IMR-90 (cell line): ENCODE measurements around the gene WNT6.

Experiments used
- BHLHE40 ChIP-seq: fragments of 150-350 bp; IDR thresholded peaks from 2 replicates; pipeline ENCODE4 v1.6.1; 2016; ENCODE audit warnings: mild to moderate bottlenecking, low read depth, low read length
- CHD1 ChIP-seq: IDR thresholded peaks from 2 replicates; pipeline ENCODE4 v1.6.1; 2012; ENCODE audit warnings: low read depth, low read length, improper control_type of control experiment
- CTCF ChIP-seq: conservative IDR thresholded peaks from 2 replicates; pipeline ENCODE4 v1.5.1; 2012; ENCODE audit warnings: mild to moderate bottlenecking, low read depth, low read length, improper control_type of control experiment
- FOS ChIP-seq: fragments of 150-350 bp; IDR thresholded peaks from 2 replicates; pipeline ENCODE4 v1.6.1; 2016; ENCODE audit warnings: low read depth, low read length
- MAFK ChIP-seq: IDR thresholded peaks from 2 replicates; pipeline ENCODE4 v1.6.1; 2012; ENCODE audit warnings: low read depth, low read length, improper control_type of control experiment
- MAZ ChIP-seq: IDR thresholded peaks from 2 replicates; pipeline ENCODE4 v1.6.1; 2012; ENCODE audit warnings: low read depth, mild to moderate bottlenecking, low read length, improper control_type of control experiment, moderate library complexity, borderline replicate concordance
- MXI1 ChIP-seq: IDR thresholded peaks from 2 replicates; pipeline ENCODE4 v1.6.1; 2012; ENCODE audit warnings: low read depth, mild to moderate bottlenecking, low read length, moderate library complexity, borderline replicate concordance
- NFE2L2 ChIP-seq: fragments of 150-350 bp; IDR thresholded peaks from 2 replicates; pipeline ENCODE4 v1.6.1; 2016; ENCODE audit warnings: low read depth, mild to moderate bottlenecking, low read length
- POLR2A ChIP-seq: IDR thresholded peaks from 2 replicates; pipeline ENCODE4 v1.6.1; 2012; ENCODE audit warnings: mild to moderate bottlenecking, low read depth, low read length
- RAD21 ChIP-seq: IDR thresholded peaks from 2 replicates; pipeline ENCODE4 v1.6.1; 2012; ENCODE audit warnings: low read length, improper control_type of control experiment
- RCOR1 ChIP-seq: IDR thresholded peaks from 2 replicates; pipeline ENCODE4 v1.6.1; 2012; ENCODE audit warnings: mild to moderate bottlenecking, low read length, improper control_type of control experiment; ENCODE audit not compliant: insufficient replicate concordance
- RFX5 ChIP-seq: IDR thresholded peaks from 2 replicates; pipeline ENCODE4 v1.8.0; 2012; ENCODE audit warnings: low read depth, mild to moderate bottlenecking, low read length, moderate library complexity
- SMC3 ChIP-seq: fragments of 150-350 bp; IDR thresholded peaks from 2 replicates; pipeline ENCODE4 v1.6.1; 2016; ENCODE audit warnings: low read depth, mild to moderate bottlenecking, antibody characterized with exemption, low read length, moderate library complexity
- TF ChIP-seq, protein P1 (sequence below): fragments of 150-350 bp; IDR thresholded peaks from 2 replicates; pipeline ENCODE4 v1.6.1; 2017; ENCODE audit warnings: mild to moderate bottlenecking, antibody characterized with exemption, low read length, low read depth

GRCh38 chr2:218895326-218895725 is 35.7 kb downstream of the WNT6 start:
- TF ChIP-seq CTCF: no peak
- TF ChIP-seq CHD1: no peak
- no peak for TF ChIP-seq POLR2A
- TF ChIP-seq RCOR1: no peak
- no peak for TF ChIP-seq BHLHE40
- TF ChIP-seq SMC3: no peak
- no peak for TF ChIP-seq MAZ
- TF ChIP-seq FOS: no peak
- TF ChIP-seq MXI1: no peak
- TF ChIP-seq RAD21: no peak
- no peak for TF ChIP-seq MAFK
- TF ChIP-seq RFX5: no peak
- TF ChIP-seq, protein P1, sequence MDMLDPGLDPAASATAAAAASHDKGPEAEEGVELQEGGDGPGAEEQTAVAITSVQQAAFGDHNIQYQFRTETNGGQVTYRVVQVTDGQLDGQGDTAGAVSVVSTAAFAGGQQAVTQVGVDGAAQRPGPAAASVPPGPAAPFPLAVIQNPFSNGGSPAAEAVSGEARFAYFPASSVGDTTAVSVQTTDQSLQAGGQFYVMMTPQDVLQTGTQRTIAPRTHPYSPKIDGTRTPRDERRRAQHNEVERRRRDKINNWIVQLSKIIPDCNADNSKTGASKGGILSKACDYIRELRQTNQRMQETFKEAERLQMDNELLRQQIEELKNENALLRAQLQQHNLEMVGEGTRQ: no peak
- TF ChIP-seq NFE2L2: no peak
